ENCODE measurements around the gene RBBP8NL. TPM values are rescaled to one million over a fixed set of nuclear protein-coding genes. Genes with fewer than 3 reads are reported as not detected.
A peak's percentile ranks its signal among the peaks of the same experiment; 100 is the strongest.

The RBBP8NL gene
- total RNA-seq, 4 donors from 2014 or later, result 4.3 to 8.5 (median 6.3) TPM

DNA sequence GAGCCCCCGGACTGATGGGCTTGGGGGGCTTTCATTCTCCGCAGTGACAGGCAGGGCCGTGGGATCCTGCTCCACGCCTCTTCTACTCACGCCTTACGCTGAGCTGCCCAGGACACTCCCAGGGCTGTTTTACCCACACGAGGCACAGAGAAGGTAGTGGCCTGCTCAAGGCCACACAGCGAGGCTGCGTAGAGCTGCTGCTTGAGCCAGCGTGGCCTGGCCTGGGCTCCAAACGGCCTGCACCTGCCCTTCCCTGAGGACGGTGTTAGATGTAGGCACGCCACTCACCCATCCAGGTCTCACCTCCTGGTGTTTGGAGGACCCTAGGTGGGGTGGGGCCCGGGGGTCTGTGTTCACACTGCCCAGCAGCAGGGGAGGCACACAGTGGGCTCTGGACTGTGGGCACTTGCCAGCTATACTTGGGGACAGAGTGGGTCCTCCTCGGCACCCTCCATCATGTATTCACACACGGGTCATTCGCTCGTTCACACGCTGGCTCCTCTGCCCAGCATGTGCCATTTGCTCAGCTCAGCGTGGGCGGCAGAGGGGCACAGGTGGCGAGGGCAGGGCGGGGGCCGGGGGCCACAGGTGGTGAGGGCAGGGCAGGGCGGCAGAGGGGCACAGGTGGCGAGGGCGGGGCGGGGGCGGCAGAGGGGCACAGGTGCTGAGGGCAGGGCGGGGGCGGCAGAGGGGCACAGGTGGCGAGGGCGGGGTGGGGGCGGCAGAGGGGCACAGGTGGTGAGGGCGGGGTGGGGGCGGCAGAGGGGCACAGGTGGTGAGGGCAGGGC lies 18.4 kb upstream of the RBBP8NL start:
- 79 to 84% methylated on average over 22 to 25 of the region's 36 CpGs for WGBS, 2 donors
- no peak overlapping the region for H3K4me3 ChIP-seq (ENCODE audit: low read depth, poor library complexity, severe bottlenecking)
- no peak for DNase-seq (ENCODE audit: low spot score in 2 of 2)
- TF ChIP-seq, protein P1, sequence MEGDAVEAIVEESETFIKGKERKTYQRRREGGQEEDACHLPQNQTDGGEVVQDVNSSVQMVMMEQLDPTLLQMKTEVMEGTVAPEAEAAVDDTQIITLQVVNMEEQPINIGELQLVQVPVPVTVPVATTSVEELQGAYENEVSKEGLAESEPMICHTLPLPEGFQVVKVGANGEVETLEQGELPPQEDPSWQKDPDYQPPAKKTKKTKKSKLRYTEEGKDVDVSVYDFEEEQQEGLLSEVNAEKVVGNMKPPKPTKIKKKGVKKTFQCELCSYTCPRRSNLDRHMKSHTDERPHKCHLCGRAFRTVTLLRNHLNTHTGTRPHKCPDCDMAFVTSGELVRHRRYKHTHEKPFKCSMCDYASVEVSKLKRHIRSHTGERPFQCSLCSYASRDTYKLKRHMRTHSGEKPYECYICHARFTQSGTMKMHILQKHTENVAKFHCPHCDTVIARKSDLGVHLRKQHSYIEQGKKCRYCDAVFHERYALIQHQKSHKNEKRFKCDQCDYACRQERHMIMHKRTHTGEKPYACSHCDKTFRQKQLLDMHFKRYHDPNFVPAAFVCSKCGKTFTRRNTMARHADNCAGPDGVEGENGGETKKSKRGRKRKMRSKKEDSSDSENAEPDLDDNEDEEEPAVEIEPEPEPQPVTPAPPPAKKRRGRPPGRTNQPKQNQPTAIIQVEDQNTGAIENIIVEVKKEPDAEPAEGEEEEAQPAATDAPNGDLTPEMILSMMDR (IDR thresholded peaks at IDR 0.05), result no peak
- TF ChIP-seq POLR2A (IDR thresholded peaks at IDR 0.05), result no peak
- intact Hi-C loops (cut with DNase I; ENCODE audit: low total_unique reads), result no loop called here

DNA sequence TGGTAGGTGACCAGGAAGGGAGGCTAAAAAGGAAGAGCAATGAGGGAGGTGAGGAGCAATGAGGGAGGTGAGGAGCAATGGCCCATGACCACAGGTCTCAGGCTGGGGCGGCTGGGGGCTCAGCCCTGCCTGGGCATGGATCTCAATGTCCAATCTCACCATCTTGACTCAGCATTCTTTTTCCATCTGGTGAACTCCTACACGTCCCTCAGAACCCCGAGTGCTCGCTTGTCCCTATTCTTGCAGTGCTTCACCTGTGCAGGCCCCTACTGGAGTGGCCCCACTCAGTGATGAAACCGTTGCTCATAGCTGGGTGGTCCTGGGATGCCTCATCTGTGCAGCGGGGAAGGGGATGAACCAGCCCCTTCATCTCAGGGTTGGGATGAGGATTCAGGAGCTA lies 16.9 kb upstream of the RBBP8NL start:
- 89% methylated on average over 6 of the region's 6 CpGs for WGBS, 2 donors
- TF ChIP-seq POLR2A (IDR thresholded peaks at IDR 0.05), result no peak
- TF ChIP-seq, protein P1 (IDR thresholded peaks at IDR 0.05), result no peak
- H3K4me3 ChIP-seq (ENCODE audit: low read depth, poor library complexity, severe bottlenecking), result no peak overlapping the region
- no peak for DNase-seq (ENCODE audit: low spot score in 2 of 2)
- intact Hi-C loops (cut with DNase I; ENCODE audit: low total_unique reads), result no loop called here

DNA sequence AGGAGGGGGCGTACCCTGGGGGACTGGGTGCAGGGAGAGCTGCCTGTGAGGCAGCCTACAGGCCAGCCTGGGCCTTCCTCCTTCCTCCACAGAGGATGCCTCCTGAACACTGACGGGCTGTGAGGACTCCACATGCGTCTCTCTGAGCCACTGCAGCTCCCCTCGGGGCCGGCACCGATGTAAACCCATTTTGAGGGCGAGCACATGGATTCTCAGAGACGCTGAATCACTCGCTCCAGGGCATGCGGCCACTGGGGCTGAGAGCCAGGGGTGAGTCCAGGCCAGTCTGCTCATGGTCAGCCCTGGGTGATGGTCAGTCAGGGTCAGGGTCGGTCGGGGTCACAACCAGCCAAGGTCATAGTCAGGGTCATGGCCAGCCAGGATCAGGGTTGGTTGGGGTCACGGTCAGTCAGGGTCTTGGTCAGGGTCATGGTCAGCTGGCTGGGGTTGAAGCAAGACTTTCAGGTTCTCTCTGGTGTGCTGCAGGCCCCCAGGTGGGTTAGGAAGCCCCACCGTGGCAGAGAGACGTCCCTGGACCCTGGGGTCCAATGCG lies 14.7 kb upstream of the RBBP8NL start:
- DNase-seq (ENCODE audit: low spot score in 2 of 2), result no peak
- intact Hi-C loops (cut with DNase I; ENCODE audit: low total_unique reads), result no loop called here
- 63 to 80% methylated on average over 13 to 16 of the region's 16 CpGs for WGBS, 2 donors
- no peak overlapping the region for H3K4me3 ChIP-seq (ENCODE audit: low read depth, poor library complexity, severe bottlenecking)
- TF ChIP-seq, protein P1 (IDR thresholded peaks at IDR 0.05), result peak in 1 of 3 donors; percentile 39
- TF ChIP-seq POLR2A (IDR thresholded peaks at IDR 0.05), result no peak

DNA sequence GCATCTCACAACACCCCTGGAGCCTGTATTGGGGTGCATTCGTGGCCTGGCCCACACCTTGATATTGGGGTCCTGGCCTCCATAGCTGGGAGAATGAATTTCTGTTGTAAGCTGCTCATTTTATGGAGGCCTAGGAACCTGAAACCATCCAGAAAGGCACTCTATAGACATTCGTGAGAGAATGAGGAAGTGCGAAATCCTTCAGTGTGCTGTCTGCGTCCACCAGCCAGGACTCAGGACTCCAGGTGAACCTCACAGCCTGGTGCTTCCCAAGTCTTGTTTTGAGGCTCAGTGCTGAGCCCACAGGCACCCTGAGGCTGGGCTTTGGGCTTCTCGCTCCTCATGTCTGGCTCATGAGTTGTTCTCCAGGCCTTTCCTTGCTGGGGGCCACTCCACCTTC lies 11.9 kb upstream of the RBBP8NL start:
- intact Hi-C loops (cut with DNase I; ENCODE audit: low total_unique reads), result no loop called here
- H3K4me3 ChIP-seq (ENCODE audit: low read depth, poor library complexity, severe bottlenecking), result no peak overlapping the region
- 73 to 76% methylated on average over 5 of the region's 5 CpGs for WGBS, 2 donors
- TF ChIP-seq, protein P1 (IDR thresholded peaks at IDR 0.05), result no peak
- TF ChIP-seq POLR2A (IDR thresholded peaks at IDR 0.05), result no peak
- no peak for DNase-seq (ENCODE audit: low spot score in 2 of 2)

DNA sequence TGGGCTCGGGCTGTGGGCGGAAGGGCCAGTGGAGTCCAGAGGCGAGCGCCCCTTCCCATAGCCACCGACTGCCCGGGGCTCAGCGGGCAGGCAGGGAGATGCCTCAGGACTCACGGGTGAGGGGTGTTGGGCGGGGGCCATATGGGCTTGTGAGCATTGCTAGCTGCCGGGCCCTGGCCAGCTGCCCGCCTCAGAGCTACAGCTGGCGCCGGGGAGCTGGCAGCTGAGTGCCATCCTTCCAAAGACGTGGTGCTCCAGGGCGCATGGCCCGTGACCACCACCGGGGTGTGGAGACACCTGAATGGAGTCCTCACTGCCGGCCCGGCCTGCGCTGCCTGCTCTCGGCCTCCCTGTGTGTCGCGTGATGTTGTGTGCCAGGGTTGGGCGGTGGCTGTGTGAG lies 10.6 kb upstream of the RBBP8NL start:
- intact Hi-C loops (cut with DNase I; ENCODE audit: low total_unique reads), result no loop called here
- TF ChIP-seq POLR2A (IDR thresholded peaks at IDR 0.05), result no peak
- TF ChIP-seq, protein P1 (IDR thresholded peaks at IDR 0.05), result no peak
- no peak for DNase-seq (ENCODE audit: low spot score in 2 of 2)
- 48 to 53% methylated on average over 8 to 15 of the region's 24 CpGs for WGBS, 2 donors
- no peak overlapping the region for H3K4me3 ChIP-seq (ENCODE audit: low read depth, poor library complexity, severe bottlenecking)
